GM19463 (cell line): Measurements from ENCODE around the gene FBXL19.

Source experiments
- ATAC-seq: cut with Tn5 transposase; IDR thresholded peaks from one replicate; pipeline ENCODE4 v1.9.1; 2021; ENCODE audit warnings: mild to moderate bottlenecking, moderate library complexity; ENCODE audit not compliant: unreplicated experiment

FBXL19 gene

DNA sequence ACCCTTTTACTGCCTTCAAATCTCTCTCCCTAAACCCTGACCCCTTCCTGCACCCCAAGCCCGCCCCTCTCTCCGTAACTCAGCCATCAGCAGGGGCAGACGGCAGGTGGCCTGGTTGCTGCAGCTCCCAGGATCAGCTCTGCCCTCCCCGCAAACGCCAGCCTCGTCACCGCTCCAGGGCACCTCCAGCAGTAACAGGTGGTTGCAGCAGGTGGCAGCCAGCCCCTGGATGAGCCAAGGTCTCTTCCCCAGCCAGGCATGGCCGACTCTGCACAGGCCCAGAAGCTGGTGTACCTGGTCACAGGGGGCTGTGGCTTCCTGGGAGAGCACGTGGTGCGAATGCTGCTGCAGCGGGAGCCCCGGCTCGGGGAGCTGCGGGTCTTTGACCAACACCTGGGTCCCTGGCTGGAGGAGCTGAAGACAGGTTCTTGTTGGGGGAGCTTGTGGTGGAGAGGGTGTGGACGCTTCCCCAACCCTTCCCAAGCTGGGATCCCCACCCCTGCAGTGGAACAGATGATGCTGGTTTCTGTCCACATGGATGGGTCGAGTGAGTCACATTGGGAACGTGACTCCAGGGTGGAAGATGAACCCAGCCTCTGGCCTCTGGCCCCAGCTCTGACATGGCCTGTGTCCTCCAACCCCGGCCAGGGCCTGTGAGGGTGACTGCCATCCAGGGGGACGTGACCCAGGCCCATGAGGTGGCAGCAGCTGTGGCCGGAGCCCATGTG is 62.2 kb downstream of the FBXL19 start:
- ATAC-seq, result no peak

GRCh38 chr16:30986129-30986991 is 63.0 kb downstream of the FBXL19 start:
- ATAC-seq, result no peak

DNA sequence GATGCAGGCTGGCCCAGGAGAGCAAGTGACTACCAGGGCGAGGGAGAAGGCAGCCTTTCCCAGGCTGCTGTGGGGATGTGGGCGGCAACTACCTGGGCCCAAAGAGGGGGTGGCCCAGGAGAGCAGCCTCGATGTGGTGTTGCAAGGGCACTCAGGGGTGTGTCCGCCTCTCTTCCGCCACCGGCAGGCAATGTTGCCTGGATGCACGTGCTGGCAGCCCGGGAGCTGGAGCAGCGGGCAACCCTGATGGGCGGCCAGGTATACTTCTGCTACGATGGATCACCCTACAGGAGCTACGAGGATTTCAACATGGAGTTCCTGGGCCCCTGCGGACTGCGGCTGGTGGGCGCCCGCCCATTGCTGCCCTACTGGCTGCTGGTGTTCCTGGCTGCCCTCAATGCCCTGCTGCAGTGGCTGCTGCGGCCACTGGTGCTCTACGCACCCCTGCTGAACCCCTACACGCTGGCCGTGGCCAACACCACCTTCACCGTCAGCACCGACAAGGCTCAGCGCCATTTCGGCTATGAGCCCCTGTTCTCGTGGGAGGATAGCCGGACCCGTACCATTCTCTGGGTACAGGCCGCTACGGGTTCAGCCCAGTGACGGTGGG is 64.3 kb downstream of the FBXL19 start:
- ATAC-seq, result no peak

DNA sequence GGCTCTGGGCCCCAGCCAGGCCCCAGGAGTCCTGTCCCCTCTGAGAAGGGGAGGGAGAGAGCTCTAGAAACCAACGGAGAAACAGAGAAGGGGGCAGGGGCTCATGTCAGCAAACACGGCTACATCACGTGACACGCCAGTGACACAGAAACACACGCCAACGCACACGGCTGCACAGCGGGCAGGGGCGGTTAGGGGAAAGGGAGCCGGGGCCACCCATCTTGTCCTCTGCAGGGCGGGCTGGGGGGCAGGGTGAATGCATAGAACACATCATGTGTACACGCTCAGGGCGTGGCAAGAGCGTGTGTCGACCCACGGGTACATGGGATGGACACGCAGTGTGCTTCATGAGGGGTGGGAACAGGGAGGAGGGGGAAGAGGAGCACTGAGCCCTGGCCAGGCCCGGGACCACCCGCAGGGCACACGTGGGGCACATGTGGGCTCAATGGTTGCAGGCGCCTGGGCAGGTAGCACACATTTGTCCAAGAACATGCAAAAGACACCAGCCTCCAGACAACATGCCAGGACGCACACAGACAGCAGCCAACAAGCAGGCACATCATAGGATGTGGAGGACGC is 66.2 kb downstream of the FBXL19 start:
- no peak for ATAC-seq

DNA sequence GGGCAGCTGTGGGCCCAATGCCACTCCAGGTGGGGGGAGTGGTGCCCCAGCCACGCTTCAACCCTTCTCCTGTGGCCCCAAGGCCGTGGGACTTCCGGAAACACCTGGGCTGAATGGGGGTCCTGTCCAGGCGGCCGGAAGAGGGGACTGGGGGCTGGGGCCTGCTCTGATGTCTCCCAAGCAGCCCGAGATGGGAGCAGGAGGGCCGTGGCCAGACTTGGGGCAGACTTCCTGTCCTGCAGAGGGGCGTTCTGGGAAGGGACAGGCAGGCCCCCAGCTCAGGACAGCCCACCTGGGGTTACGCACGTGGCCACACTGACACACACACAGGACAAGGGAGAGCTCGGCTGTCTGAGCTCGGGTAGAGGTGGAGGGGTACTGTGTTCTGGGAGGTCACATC is 66.7 kb downstream of the FBXL19 start:
- no peak for ATAC-seq

DNA sequence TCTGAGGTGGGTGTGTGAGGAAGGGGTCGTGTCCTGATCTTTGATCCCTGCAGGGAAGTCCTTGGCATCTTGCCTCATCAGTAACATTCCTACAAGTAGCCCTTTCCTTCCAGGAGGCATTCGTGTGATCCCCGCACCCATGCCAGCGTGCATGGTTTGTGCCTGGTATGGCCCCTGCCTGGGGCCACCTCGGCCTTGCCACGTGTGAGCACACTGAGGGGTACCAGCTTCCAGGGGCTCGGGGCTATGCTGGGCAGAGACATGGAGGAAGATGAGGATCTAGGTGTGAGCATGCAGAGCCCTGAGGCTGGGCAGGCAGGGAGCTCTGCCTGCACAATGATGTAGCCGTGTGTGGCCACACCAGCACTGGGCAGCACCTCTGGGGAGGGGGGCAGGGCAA is 67.7 kb downstream of the FBXL19 start:
- ATAC-seq, result no peak

- ATAC-seq, result no peak
Measured at GRCh38 chr16:30992276-30992780, 69.0 kb downstream of the FBXL19 start.

GRCh38 chr16:30992931-30993816 is 69.8 kb downstream of the FBXL19 start:
- no peak for ATAC-seq

DNA sequence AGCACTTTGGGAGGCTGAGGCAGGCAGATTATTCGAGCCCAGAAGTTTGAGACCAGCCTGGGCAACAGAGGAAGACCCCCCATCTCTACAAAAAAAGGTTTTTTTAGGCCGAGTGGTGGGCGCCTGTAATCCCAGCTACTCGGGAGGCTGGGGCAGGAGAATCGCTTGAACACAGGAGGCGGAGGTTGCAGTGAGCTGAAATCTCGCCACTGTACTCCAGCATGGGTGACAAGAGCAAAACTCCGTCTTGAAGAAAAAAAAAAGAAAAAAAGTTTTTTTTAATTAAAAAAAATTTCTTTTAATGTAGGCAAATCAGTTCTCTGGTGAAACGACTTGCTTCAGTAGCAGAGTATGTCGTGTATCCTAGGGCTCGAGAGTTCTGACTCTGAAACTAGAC is 72.6 kb downstream of the FBXL19 start:
- no peak for ATAC-seq

DNA sequence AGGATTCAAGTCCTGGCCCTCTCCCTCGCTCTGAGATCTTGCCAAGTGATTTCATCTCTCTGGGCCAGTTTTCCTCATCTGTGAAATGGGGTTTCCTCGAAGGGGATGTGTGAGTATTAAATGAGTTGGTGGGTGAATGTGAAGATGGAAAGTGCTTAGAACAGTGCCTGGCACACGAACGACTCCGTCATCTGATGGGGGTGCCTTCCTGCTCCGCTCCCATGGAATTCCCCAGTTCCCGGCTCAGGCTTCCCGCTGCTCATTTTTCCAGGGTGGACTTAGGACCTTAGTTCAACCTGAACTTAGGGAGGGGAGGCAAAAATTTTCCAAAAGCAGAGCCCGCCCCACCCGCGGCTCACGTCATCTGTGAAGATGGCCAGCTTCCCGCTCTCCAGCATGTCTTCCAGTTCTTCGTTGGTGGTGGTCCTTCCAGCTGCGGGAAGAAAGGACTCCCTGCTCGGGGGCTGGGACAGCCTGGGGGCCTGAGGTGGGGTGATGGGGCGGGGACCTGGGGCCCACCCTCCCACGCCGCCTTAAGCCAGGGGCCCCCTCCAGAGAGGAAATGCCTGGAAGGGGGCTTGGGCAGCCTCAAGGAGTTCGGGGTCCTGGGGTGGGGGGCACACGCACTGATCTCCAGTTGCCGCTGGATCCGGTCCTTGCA is 73.1 kb downstream of the FBXL19 start:
- no peak for ATAC-seq

GRCh38 chr16:30996985-30997724 is 73.8 kb downstream of the FBXL19 start:
- ATAC-seq, result peak; percentile 83

- ATAC-seq, result no peak
Measured at GRCh38 chr16:30997725-30998711, 74.6 kb downstream of the FBXL19 start.
